HEK293 (cell line): ENCODE data around the gene OCSTAMP.

Experiments used
- CTCF ChIA-PET: fragments of 350-600 bp; formaldehyde crosslinking; extraction: SDS; loops from one replicate; lab custom pipeline; 2021; ENCODE audit warnings: antibody characterized with exemption; lab: Yijun Ruan, JAX
- POLR2A ChIA-PET: fragments of 300-600 bp; formaldehyde crosslinking; extraction: SDS; loops from one replicate; lab custom pipeline; 2020; ENCODE audit warnings: antibody characterized with exemption, inconsistent platforms; lab: Yijun Ruan, JAX
- H3K27ac ChIP-seq: fragments of 200-500 bp; sonication (Bioruptor generic); 2 replicates; pipeline ENCODE4 v1.5.1; 2014; ENCODE audit warnings: low read depth, low read length, control low read depth, inconsistent platforms; ENCODE audit errors: extremely low read depth
- H3K36me3 ChIP-seq, 2 experiments: fragments of 200-500 bp in 1 of 2; sonication (Bioruptor generic) in 1 of 2; 1 replicate in 1 of 2; 2 replicates in 1 of 2; pipeline ENCODE4 v1.5.1; 2014 to 2017; ENCODE audit warnings: inconsistent platforms in 2 of 2, low read length in 2 of 2; ENCODE audit not compliant: control insufficient read depth in 2 of 2, insufficient read depth in 1 of 2
- H3K4me1 ChIP-seq: fragments of 200-500 bp; sonication (Bioruptor generic); 2 replicates; pipeline ENCODE4 v1.5.1; 2014; ENCODE audit warnings: mild to moderate bottlenecking, low read length, inconsistent platforms; ENCODE audit not compliant: control insufficient read depth, insufficient read depth
- H3K4me3 ChIP-seq: 2 replicates; pipeline ENCODE4 v1.5.1; 2011; ENCODE audit warnings: low read depth, mild to moderate bottlenecking, control low read depth, low read length, moderate library complexity
- H3K9me3 ChIP-seq: fragments of 200-500 bp; sonication (Bioruptor generic); 2 replicates; pipeline ENCODE4 v1.5.1; 2014; ENCODE audit warnings: low read depth, low read length, inconsistent platforms; ENCODE audit not compliant: control insufficient read depth, insufficient read depth
- GFI1B ChIP-seq: fragments of 450-650 bp; formaldehyde crosslinking; IDR thresholded peaks from 2 replicates; pipeline ENCODE4 v1.5.1; 2016; ENCODE audit warnings: missing biosample characterization, missing genetic modification characterization
- GLIS1 ChIP-seq: fragments of 450-650 bp; formaldehyde crosslinking; IDR thresholded peaks from 2 replicates; pipeline ENCODE4 v1.5.1; 2016; ENCODE audit warnings: missing biosample characterization, missing genetic modification characterization
- IKZF3 ChIP-seq: fragments of 450-650 bp; IDR thresholded peaks from 2 replicates; pipeline ENCODE4 v1.5.0; 2018; ENCODE audit warnings: missing biosample characterization, mild to moderate bottlenecking, missing genetic modification characterization, moderate library complexity
- MEIS1 ChIP-seq: sonication (generic); formaldehyde crosslinking; IDR thresholded peaks from 2 replicates; pipeline ENCODE4 v1.8.1; 2022; ENCODE audit warnings: missing genetic modification reagents, mild to moderate bottlenecking, borderline replicate concordance
- OSR2 ChIP-seq: fragments of 450-650 bp; formaldehyde crosslinking; IDR thresholded peaks from 2 replicates; pipeline ENCODE4 v1.5.1; 2016; ENCODE audit warnings: missing biosample characterization, missing genetic modification characterization
- RBAK ChIP-seq: fragments of 450-650 bp; formaldehyde crosslinking; IDR thresholded peaks from 2 replicates; pipeline ENCODE4 v1.5.1; 2016; ENCODE audit warnings: missing biosample characterization, missing genetic modification characterization
- REPIN1 ChIP-seq: fragments of 450-650 bp; formaldehyde crosslinking; IDR thresholded peaks from 2 replicates; pipeline ENCODE4 v1.5.1; 2017; ENCODE audit warnings: missing biosample characterization, missing genetic modification characterization, low read depth
- SETDB1 ChIP-seq: IDR thresholded peaks from one replicate; pipeline ENCODE4 v1.6.1; 2017; ENCODE audit warnings: mild to moderate bottlenecking, low read length, moderate library complexity, mixed read lengths; ENCODE audit not compliant: insufficient read length
- ZBTB1 ChIP-seq: fragments of 450-650 bp; formaldehyde crosslinking; IDR thresholded peaks from 2 replicates; pipeline ENCODE4 v1.5.1; 2016; ENCODE audit warnings: missing biosample characterization, missing genetic modification characterization
- ZBTB26 ChIP-seq: fragments of 450-650 bp; formaldehyde crosslinking; optimal IDR thresholded peaks from 2 replicates; pipeline ENCODE3; 2016; ENCODE audit warnings: missing biosample characterization, mild to moderate bottlenecking, missing genetic modification characterization
- ZBTB48 ChIP-seq: fragments of 450-650 bp; formaldehyde crosslinking; IDR thresholded peaks from 2 replicates; pipeline ENCODE4 v1.5.1; 2016; ENCODE audit warnings: missing biosample characterization, missing genetic modification characterization
- ZBTB7A ChIP-seq: fragments of 450-650 bp; formaldehyde crosslinking; IDR thresholded peaks from 2 replicates; pipeline ENCODE4 v1.5.1; 2016; ENCODE audit warnings: low read depth, missing biosample characterization, missing genetic modification characterization
- ZIC2 ChIP-seq: fragments of 450-650 bp; formaldehyde crosslinking; IDR thresholded peaks from 2 replicates; pipeline ENCODE4 v1.5.1; 2016; ENCODE audit warnings: missing biosample characterization, missing genetic modification characterization
- ZNF121 ChIP-seq: fragments of 450-650 bp; formaldehyde crosslinking; IDR thresholded peaks from 2 replicates; pipeline ENCODE4 v1.5.1; 2016; ENCODE audit warnings: missing biosample characterization, missing genetic modification characterization
- ZNF140 ChIP-seq: fragments of 450-650 bp; formaldehyde crosslinking; IDR thresholded peaks from 2 replicates; pipeline ENCODE4 v1.5.1; 2016; ENCODE audit warnings: missing biosample characterization, missing genetic modification characterization
- ZNF221 ChIP-seq: fragments of 450-650 bp; formaldehyde crosslinking; IDR thresholded peaks from 2 replicates; pipeline ENCODE4 v1.5.1; 2017; ENCODE audit warnings: missing biosample characterization, missing genetic modification characterization, borderline replicate concordance
- ZNF24 ChIP-seq: fragments of 450-650 bp; formaldehyde crosslinking; IDR thresholded peaks from 2 replicates; pipeline ENCODE4 v1.5.1; 2016; ENCODE audit warnings: missing biosample characterization, missing genetic modification characterization
- ZNF335 ChIP-seq: fragments of 450-650 bp; formaldehyde crosslinking; conservative IDR thresholded peaks from 2 replicates; pipeline ENCODE4 v1.5.1; 2016; ENCODE audit warnings: missing biosample characterization, missing genetic modification characterization
- ZNF350 ChIP-seq: fragments of 450-650 bp; formaldehyde crosslinking; IDR thresholded peaks from 2 replicates; pipeline ENCODE4 v1.5.0; 2017; ENCODE audit warnings: missing biosample characterization, mild to moderate bottlenecking, missing genetic modification characterization
- ZNF423 ChIP-seq: fragments of 450-650 bp; formaldehyde crosslinking; IDR thresholded peaks from 2 replicates; pipeline ENCODE4 v1.5.1; 2016; ENCODE audit warnings: missing biosample characterization, missing genetic modification characterization
- ZNF548 ChIP-seq: fragments of 450-650 bp; formaldehyde crosslinking; IDR thresholded peaks from 2 replicates; pipeline ENCODE4 v1.5.1; 2016; ENCODE audit warnings: missing biosample characterization, missing genetic modification characterization
- ZNF549 ChIP-seq: fragments of 450-650 bp; IDR thresholded peaks from 2 replicates; pipeline ENCODE4 v1.5.1; 2018; ENCODE audit warnings: missing biosample characterization, missing genetic modification characterization, mild to moderate bottlenecking, inconsistent platforms, moderate library complexity
- ZNF561 ChIP-seq: fragments of 450-650 bp; IDR thresholded peaks from 2 replicates; pipeline ENCODE4 v1.5.1; 2018; ENCODE audit warnings: missing biosample characterization, missing genetic modification characterization, borderline replicate concordance
- ZNF585B ChIP-seq: fragments of 450-650 bp; formaldehyde crosslinking; IDR thresholded peaks from 2 replicates; pipeline ENCODE4 v1.5.1; 2016; ENCODE audit warnings: missing biosample characterization, missing genetic modification characterization
- ZNF654 ChIP-seq: fragments of 450-650 bp; formaldehyde crosslinking; IDR thresholded peaks from 2 replicates; pipeline ENCODE4 v1.5.1; 2016; ENCODE audit warnings: low read depth, missing biosample characterization, missing genetic modification characterization
- ZNF658 ChIP-seq: fragments of 450-650 bp; formaldehyde crosslinking; IDR thresholded peaks from 2 replicates; pipeline ENCODE4; 2016; ENCODE audit warnings: missing biosample characterization, missing genetic modification characterization
- ZNF777 ChIP-seq: fragments of 450-650 bp; formaldehyde crosslinking; IDR thresholded peaks from 2 replicates; pipeline ENCODE4 v1.5.1; 2017; ENCODE audit warnings: missing biosample characterization, missing genetic modification characterization, borderline replicate concordance
- ZSCAN23 ChIP-seq: fragments of 450-650 bp; formaldehyde crosslinking; IDR thresholded peaks from 2 replicates; pipeline ENCODE4 v1.5.1; 2016; ENCODE audit warnings: missing biosample characterization, missing genetic modification characterization
- ZXDB ChIP-seq: fragments of 450-650 bp; formaldehyde crosslinking; IDR thresholded peaks from 2 replicates; pipeline ENCODE4 v1.5.1; 2016; ENCODE audit warnings: missing biosample characterization, missing genetic modification characterization
- TF ChIP-seq, protein P1 (sequence below): fragments of 450-650 bp; formaldehyde crosslinking; IDR thresholded peaks from 2 replicates; pipeline ENCODE4 v1.5.1; 2017; ENCODE audit warnings: missing biosample characterization, missing genetic modification characterization

OCSTAMP gene

DNA sequence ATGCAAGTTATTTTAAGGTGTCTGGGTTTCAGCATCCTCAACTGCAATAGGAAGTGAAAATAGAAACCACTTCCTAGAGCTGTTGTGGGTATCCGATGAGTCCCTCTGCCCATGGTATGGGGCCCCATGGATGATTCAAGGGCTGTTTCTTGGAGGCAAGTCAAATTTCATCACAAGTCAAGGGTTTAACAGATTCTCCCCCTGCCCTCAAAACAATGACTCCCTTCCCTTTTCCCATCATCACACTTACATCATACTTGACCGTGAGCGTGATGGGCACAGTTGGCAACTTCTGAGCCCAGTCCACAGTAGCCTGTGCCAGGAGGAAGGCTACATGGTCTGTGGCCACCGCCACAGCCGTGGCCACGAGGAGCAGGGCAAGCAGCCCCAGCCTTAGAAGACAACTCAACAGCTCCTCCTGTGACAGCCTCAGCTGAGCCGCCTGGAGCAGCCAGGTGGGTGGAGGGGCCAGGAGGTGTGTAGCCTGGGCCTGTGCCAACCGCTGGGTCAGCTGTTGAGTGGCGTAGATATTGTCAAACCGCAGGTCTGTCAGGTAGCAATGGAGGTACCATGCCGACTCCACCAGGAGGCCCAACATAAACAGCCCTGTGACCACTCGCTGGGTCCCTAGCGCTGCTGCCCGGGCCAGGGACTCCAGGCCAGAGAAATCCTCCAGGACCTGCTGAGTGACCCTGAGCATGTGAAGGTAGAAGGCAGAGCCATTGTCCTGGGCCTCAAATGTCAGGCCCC, 5.2 kb downstream of the OCSTAMP start:
- Histone ChIP-seq H3K27ac (no peak overlapping the region), H3K36me3 (no peaks in the 10 kb centered on the region), H3K9me3 (no peaks in the 10 kb centered on the region), H3K4me3 (no peak overlapping the region), H3K4me1 (no peaks in the 10 kb centered on the region)
- TF ChIP-seq ZNF350 (tag by site-specific recombination) (no peak), ZNF221 (no peak), IKZF3 (tag by site-specific recombination) (no peak), ZNF654 (tag by site-specific recombination) (no peak), ZNF585B (tag by site-specific recombination) (no peak), ZNF548 (tag by site-specific recombination) (no peak), ZSCAN23 (tag by site-specific recombination) (no peak), ZNF561 (no peak)
- ChIA-PET CTCF (no interaction called here), POLR2A (interaction anchor here (0.7 kb wide), 1 partner anchor 115 kb away, joined by 3 read pairs; no protein-coding TSS in a partner anchor)

- CTCF ChIA-PET: interaction anchor here (1.2 kb wide), 1 partner anchor 136 kb away, joined by 6 read pairs; no protein-coding TSS in a partner anchor
- POLR2A ChIA-PET: no interaction called here
Observed at GRCh38 chr20:46544576-46544975, 5.9 kb downstream of the OCSTAMP start.

DNA sequence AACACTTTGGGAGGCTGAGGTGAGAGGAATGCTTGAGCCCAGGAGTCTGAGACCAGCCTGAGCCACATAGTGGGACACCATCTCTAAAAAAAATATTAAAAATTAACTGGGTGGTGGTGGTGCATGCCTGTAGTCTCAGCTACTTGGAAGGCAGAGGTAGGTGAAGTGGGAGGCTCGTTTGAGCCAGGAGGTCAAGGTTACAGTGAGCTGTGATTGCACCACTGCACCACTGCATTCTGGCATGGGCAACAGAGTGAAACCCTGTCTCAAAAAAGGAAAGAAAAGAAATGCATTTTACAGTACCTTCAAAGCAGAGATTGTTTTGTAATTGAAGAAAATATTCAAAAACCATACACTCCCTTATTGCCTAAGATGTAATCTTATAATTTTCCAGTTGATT, 6.5 kb downstream of the OCSTAMP start:
- no peak for TF ChIP-seq SETDB1
- TF ChIP-seq ZNF561: no peak
- no peak for TF ChIP-seq GLIS1 (tag by site-specific recombination)
- TF ChIP-seq ZNF24 (tag by site-specific recombination): no peak
- no peak for TF ChIP-seq MEIS1
- TF ChIP-seq RBAK (tag by site-specific recombination): no peak
- TF ChIP-seq ZBTB7A (tag by site-specific recombination): no peak
- TF ChIP-seq ZSCAN23 (tag by site-specific recombination): no peak
- no peak for TF ChIP-seq ZXDB (tag by site-specific recombination)
- no peak for TF ChIP-seq ZNF777 (tag by site-specific recombination)
- no peak for TF ChIP-seq ZBTB48 (tag by site-specific recombination)
- TF ChIP-seq ZNF350 (tag by site-specific recombination): no peak
- no peak for TF ChIP-seq ZNF423 (tag by site-specific recombination)
- no peak for TF ChIP-seq ZIC2 (tag by site-specific recombination)
- no peak for TF ChIP-seq ZNF585B (tag by site-specific recombination)
- no peak for TF ChIP-seq GFI1B (tag by site-specific recombination)
- TF ChIP-seq ZNF658 (tag by site-specific recombination): no peak
- TF ChIP-seq ZNF549 (tag by site-specific recombination): no peak
- ChIA-PET POLR2A (no interaction called here), CTCF (interaction anchor here (1.2 kb wide), 1 partner anchor 137 kb away, joined by 6 read pairs; no protein-coding TSS in a partner anchor)
- Histone ChIP-seq H3K36me3 (no peaks in the 10 kb centered on the region), H3K27ac (no peak overlapping the region), H3K4me1 (no peaks in the 10 kb centered on the region), H3K4me3 (no peak overlapping the region), H3K9me3 (no peaks in the 10 kb centered on the region)

More at GRCh38 chr20:46544576-46544975, 5.9 kb downstream of the OCSTAMP start:
- Histone ChIP-seq H3K4me3 (no peak overlapping the region), H3K4me1 (no peaks in the 10 kb centered on the region), H3K9me3 (no peaks in the 10 kb centered on the region), H3K27ac (no peak overlapping the region), H3K36me3 (no peaks in the 10 kb centered on the region)
- TF ChIP-seq REPIN1 (tag by site-specific recombination) (no peak), ZBTB1 (tag by site-specific recombination) (no peak), OSR2 (tag by site-specific recombination) (no peak), ZNF335 (tag by site-specific recombination) (no peak), ZNF140 (tag by site-specific recombination) (no peak), ZNF121 (tag by site-specific recombination) (no peak), ZBTB26 (no peak)
- TF ChIP-seq, protein P1, sequence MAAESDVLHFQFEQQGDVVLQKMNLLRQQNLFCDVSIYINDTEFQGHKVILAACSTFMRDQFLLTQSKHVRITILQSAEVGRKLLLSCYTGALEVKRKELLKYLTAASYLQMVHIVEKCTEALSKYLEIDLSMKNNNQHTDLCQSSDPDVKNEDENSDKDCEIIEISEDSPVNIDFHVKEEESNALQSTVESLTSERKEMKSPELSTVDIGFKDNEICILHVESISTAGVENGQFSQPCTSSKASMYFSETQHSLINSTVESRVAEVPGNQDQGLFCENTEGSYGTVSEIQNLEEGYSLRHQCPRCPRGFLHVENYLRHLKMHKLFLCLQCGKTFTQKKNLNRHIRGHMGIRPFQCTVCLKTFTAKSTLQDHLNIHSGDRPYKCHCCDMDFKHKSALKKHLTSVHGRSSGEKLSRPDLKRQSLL (tag by site-specific recombination): no peak
